GM03348 (cell line): ENCODE measurements around the gene TIPARP.
A peak's percentile ranks its signal among the peaks of the same experiment; 100 is the strongest.
"Not testable (repeated sequence)": the region's sequence is repeated elsewhere in the genome, so short reads cannot be mapped to it uniquely, and the experiment has no call there.

ENCODE experiments used
- DNase-seq: peaks from one replicate; pipeline ENCODE4 v3.0.0; 2012; ENCODE audit warnings: low spot score

Gene TIPARP

DNA sequence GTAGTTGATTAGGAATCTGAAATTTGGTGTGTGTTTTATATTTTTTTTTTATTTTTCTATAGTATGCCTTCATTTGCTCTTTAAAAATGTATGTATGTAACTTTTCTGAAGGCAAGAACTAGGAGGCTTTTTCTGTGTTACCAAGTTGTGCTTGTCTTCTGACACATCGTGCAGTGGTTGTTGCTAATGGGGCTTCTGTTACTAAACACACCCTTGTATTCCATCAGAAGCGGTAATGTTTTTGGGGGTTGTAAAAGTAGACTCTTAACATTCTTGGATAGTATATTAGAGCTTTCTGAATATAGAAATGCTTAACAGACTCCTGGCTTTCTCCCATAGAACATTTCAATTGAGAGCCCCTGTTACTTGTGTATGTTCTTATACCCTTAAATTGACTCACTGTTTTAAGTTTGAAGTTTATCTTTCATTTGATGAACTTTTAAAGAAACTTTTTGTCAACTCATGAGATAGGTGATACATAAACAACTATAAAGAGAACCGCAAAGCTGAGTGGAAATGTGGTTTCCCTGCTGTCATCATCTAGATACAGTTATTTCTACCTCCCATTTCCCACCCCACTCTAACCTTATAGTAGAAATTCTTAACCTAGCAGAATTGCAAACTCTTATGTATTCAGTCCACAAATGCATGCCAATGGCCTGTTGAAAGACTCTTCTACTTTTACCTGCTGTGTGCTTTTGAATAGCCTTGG is 2.5 kb downstream of the TIPARP start:
- DNase-seq, result no peak

DNA sequence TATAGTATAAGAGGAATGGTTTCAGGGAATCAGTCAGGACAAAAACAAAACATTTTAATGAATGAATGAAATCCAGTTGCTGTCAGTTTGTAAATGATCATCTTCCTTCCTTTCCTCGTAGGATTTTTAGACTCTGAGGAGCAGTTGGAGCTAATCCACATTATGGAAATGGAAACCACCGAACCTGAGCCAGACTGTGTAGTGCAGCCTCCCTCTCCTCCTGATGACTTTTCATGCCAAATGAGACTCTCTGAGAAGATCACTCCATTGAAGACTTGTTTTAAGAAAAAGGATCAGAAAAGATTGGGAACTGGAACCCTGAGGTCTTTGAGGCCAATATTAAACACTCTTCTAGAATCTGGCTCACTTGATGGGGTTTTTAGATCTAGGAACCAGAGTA is 3.1 kb downstream of the TIPARP start:
- no peak for DNase-seq

DNA sequence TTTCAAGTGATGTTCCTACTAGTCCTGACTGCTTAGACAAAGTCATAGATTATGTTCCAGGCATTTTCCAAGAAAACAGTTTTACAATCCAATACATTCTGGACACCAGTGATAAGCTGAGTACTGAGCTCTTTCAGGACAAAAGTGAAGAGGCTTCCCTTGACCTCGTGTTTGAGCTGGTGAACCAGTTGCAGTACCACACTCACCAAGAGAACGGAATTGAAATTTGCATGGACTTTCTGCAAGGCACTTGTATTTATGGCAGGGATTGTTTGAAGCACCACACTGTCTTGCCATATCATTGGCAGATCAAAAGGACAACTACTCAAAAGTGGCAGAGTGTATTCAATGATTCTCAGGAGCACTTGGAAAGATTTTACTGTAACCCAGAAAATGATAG is 3.8 kb downstream of the TIPARP start:
- no peak for DNase-seq

DNA sequence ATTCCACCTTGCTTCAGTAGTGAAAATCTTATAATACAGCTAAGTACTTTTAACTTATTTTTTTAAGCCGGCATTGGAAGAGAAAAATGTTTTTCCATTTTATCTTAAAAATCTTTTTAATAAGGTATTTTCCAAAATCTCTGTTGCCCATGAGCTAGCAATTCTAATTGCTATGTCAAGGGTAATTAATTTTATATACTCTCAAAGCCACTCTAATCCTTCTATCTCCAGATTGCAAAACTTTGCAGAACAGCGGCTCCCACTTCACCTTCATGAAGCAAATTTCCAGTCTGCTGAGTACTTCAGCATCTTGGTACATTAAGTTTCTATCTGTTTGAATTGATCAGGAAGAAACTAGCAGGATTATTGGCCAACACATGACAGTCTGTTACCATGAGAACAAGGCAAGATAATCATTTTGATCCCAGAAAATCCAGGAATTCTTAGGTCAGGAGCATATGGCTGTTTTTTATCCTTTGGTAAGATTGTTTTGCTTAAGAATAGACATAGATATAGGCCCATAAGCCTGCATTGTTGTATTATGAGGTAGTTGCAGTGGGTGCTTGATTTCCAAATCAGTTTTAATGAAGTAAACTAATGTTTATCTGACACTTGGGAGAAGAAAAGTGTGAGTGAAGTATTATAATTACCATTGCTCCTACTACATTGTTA is 6.0 kb downstream of the TIPARP start:
- DNase-seq, result no peak

DNA sequence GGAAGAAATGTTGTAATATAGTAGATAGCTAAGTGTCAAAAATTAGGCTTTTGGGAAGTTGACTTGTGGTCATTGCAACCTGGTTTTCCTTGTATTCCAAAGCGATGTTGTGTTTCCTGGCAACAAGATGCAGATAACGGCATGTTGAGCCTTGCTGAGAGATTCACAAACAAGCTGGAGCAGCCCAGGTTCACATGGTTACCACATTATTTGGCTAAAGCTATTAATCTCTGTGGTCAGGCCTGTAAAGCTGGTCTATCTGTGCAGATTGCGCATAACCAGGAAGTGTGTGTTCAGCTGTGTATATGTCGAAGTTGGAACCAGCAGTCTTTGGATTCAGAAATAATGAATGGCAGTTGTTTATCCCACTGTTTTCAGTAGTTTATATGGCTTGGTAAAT is 6.6 kb downstream of the TIPARP start:
- peak; percentile 24 for DNase-seq

DNA sequence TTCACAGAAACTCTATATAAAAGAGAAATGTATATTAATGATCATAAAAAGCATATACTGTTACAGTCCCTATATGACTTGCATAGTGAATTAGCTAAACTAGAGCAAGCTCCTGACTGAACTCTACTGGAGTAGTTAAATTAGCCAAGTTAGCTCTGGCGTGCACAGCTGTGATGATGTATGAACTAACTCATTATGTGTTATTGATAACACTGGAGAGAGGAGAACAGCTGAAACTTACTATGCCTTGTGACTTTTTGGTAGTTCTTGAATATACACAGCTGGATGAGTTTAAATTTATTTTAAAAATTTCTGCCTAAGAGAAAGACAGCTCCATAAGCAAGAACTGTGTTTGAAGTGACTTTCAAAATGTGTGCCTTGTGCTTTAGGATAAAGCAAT is 8.1 kb downstream of the TIPARP start:
- no peak for DNase-seq

DNA sequence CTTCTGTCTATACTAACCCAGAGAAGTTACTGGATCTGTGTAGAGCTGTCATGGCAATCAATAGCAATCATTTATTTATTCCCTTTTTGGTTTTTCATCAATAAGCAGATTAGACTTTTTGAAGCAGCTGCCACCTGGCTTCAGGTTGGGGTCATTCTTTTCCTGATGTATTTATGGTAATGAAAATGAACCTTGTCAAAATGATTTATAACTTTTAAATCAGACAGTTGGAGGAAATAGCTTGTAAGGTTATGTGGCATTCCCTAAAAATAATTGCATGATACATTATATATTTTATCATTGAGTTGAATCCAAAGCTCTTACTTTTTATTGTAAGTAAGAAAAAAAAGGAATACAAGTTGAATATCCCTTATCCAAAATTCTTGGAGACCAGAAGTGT is 8.6 kb downstream of the TIPARP start:
- no peak for DNase-seq

DNA sequence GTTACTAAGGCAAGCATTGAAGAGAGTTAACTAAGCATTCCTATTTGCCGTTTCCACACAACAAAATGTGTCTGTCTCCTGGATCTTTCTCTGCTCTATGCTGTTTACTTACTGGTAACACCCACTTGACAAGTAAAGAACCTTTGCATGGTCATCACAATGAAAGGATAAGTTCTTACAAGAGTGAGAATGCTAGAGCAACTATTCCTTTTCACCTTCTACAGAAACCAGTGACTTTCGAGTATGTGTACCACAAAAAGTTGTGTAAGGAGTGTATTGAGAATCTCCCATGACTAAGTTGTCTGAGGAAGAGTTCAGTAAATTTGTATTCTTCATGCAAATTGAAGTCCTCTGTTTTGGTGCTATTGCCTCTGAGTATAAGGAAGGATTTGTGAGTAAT is 10.8 kb downstream of the TIPARP start:
- DNase-seq, result peak; percentile 18

DNA sequence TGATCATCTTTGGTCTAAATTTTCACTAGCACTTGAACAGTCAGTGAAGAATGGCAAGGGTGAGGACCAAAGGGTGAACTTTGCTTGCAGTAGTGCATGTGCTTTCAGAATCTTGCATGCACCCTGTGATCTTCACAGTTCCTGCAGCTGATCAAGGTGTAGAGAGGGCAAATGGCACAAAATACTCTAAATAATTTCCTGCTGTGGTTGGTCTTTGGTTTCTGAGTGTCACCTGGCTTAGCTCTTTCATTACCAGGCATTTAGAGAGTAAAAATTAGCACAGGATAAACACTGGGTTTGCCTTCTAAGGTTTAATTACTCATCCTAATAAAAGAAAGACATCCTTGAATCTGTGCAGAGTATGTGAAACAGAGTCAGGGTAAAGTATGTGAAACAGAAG is 11.4 kb downstream of the TIPARP start:
- DNase-seq, result no peak

DNA sequence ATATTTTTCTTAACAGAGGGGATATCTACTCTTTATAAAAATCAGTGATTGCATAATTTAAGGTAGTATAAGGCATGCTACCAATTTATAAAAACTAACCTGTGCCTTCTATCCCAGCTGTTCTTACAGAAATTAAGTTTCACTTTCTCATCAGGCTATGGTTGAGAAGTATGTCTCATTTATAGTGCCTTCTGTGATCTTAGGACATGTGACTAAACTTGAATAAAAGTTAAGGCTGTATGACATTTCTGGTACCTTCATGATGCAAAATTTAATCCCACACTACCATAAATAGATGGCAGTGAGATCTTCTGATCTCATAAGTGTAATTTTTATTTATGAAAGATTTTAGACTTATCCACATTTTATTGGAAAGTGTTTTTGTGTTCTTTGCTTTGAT is 12.6 kb downstream of the TIPARP start:
- DNase-seq, result no peak

DNA sequence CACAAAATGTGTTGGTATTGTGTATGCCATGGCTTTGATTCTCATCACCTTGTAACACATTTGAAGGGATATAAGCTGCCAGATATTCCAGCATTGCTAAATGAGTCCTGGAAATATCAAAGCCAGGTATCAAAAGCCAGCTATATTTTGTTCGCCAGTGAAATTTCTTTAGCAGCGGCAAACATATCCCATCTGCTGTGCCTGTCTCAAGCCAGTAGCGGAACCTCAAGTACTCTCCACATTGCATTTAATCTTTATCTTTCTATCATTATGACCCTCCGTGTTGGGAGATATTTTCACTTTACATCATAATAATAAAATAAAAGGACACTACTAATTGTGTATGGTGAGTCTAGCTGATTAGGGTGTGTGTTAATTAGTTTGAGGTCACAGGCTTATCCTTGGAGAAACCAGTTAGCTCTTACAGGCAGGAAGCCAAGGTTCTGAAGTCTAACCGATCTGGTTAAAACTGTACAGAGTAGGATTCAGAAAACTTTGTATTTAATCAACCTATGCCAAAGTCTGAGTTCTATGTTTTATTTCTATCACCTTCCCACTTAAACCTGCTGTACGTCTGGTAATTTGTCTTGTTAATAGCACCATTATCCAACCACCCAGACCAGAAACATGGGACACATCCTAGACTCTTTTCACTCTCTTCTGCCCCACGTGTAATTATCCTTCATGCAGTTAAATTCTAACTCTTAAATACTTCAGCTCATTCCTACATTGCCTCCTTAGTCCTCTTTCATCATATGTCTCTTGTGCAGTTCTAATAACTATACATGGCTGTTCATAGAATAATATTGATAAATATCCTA is 14.5 kb downstream of the TIPARP start:
- no peak for DNase-seq

DNA sequence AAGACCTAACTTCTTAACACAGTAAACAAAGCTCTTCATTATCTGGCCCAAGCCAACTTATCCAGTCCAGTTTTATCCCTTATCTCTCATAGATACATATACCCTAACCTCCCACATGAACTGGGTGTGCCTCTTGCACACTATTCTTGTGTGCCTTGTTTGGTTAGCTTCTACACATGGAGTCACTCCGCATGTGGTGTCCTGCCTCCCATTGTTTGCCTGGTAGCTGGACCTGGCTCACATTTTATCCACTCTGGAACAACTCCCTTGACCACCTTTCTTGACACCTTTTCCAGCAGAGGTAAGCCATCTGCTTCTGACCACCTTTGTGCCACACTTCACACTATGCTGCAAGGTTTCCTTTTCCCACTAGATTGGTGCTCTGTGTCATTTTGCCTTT is 15.2 kb downstream of the TIPARP start:
- DNase-seq, result no peak

DNA sequence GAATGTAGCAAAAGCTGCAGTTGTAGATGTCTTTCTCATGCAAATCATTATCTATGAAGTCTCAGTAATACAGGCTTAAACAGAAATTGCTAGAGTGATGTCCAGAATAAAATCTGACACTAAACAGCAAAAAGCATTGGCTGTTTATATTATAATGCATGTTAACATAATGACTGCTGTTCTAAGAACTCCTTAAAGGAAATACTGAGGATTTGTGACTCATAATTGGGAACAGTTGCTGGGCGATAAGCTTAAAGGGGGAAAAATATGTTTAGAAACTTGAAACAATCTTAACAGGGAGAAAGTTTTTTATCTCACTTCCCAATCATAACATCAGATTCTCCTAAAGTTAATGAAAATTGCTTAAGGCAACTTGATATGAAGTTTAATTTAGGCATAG is 17.5 kb downstream of the TIPARP start:
- DNase-seq, result peak; percentile 22

DNA sequence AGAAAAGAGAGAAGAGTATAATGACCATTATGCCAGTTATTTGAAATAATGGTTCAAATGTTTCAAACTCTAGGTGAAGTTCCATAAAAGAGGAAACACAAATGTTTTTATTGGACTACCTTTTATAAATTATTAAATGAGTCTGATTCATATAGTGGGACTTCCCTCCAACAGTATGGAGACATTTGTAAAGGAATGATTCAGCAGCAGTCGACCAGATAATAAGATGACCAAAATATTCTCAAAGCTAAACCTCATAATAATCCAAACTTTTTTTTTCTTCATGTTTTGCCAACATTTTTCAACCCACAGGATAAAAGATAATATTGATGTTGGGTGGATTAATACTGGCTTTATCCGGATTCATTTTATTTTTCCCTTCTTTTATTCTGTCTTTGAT is 18.8 kb downstream of the TIPARP start:
- DNase-seq, result peak; percentile 13

DNA sequence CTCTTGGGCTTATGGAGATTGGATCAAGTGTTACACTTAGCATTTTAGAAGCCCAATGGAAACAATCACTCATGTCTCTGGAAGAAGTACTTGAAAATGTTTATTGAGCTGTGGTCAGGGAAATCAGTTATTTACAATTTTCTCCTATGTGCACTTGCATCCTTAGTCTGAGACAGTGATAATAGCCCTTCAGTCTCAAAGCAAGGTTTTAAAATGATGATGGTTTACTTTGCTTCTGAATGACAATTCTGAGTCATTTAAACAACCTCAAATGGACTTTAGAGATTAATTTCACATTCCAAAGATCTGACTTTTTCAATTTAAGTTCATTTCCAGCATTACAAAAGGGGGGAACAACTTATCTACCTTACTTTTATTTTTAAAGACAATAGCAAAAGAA is 20.1 kb downstream of the TIPARP start:
- no peak for DNase-seq

DNA sequence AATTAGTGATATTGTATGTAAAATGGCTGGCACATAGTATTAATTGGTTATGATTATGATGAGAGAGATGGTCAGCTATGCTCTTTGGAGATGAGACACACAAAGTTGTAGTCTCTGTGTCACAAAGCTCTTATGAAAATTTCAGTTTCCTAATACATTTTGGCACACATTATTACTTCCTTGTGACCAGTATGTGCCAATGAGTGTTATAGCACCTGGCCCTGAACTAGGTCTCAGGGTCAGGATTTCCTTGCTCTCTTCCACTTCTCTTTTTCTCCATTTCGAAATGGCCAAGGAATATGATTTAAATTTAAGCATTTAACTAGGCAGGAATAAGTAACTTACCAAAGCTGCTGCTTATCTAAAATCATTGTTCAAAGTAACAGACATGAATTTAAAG is 28.0 kb downstream of the TIPARP start:
- DNase-seq, result no peak

DNA sequence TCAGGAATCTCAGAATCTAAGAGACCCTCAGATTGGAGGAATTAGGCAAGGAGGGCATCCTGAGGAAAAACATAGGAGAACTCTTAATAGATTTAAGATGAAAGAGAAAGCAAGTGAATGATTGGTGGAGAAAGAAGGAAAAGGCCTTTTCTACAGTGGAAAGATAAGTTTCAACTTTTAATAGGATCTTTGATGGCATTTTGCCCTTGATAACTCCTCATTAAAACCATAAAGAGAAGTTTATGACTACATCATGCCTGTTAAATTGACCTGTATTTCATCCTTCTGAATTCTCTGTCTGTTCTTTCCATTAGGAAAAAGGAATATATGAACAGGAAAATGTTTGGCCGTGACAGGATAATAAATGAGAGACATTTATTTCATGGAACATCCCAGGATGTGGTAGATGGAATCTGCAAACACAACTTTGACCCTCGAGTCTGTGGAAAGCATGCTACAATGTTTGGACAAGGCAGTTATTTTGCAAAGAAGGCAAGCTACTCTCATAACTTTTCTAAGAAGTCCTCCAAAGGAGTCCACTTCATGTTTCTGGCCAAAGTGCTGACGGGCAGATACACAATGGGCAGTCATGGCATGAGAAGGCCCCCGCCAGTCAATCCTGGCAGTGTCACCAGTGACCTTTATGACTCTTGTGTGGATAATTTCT is 30.1 kb downstream of the TIPARP start:
- no peak for DNase-seq

DNA sequence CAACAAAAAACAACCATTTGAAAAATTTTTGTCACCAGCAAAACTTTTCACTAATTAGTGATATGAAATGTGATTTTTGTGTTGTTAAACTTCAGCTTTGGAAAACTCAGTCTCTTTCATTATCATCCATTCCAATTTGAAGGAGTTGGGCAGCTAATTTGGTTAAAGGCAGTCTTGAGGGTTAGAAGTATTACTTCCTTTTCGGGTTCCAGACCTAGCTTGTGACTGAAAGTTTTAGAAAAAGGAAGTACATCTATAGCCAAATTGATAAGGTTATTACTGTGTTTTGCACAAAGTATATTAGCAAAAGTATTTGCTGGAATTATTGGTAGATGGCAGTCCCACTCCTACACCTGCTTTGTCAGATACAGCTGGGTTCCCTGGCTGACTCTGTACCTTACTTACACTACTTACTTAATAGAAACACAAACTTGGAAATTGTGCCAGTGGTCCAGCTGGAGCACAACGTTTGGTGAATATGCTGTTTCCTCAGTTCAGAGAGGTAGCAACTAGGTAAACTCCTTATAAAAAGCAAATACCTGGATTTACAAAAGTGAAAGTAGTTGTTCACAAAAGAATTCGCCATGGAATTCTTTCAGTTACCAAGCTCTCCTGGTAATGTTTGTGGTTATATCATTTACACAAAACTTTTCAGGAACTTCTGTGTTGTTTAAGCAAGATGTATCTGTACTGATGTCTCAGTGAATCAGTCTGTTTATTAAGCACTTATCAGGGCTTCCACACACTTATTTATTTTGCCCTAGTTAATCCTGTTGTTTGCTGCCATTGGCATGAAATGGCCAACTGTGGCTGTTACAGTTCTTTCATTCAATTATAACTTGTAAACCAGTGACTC is 31.6 kb downstream of the TIPARP start:
- DNase-seq, result no peak

DNA sequence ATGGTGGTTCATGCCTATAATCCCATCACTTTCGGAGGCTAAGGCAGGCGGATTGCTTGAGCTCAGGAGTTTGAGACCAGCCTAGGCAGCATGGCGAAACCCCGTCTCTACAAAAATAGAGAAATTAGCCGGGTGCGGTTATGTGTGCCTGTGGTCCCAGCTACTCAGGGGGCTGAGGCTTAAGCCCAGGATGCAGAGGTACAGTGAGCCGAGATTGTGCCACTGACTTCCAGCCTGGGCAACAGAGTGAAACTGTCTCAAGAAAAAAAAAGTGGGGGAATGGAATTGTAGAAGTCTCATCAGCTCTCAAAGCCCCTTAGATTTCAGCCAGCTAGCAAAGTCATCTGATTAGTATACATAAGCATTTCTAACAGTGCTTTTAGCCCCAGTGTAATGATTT is 33.2 kb downstream of the TIPARP start:
- no peak for DNase-seq

DNA sequence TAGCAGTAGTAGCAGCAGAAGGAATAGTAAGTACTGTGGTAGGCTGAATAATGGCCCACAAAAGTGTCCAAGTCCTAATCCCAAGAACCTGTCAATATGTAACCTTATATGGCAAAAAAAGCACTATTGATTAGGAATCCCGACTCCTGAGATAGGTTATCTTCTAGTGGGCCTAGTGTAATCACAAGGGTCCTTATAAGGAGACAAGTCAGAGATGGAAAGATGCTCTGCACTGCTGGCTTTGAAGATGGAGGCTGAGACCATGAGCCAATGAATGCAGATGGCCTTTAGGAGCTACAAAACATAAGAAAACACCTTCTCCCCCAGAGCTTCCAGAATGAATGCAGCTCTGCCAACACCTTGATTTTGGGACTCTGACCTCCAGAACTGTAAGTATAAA is 36.0 kb downstream of the TIPARP start:
- no peak for DNase-seq

DNA sequence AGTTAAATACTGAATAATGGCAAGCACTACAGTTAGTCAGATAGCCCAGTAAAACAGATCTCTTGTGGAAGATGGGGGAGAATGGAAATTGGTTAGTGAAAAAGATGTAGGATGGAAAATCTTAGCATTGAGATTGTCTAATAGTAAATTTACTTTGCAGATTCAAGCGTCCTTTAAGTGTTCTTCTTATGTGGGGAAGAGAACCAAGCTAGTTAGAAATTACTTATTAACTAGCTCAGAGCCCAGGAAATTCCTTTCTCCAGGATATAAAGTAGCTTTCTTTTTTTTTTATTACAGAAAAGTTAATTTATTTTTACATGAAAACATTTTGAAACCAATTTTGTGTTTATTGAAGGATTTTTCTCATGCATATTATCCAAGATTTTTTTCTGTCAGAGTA is 36.7 kb downstream of the TIPARP start:
- no peak for DNase-seq

DNA sequence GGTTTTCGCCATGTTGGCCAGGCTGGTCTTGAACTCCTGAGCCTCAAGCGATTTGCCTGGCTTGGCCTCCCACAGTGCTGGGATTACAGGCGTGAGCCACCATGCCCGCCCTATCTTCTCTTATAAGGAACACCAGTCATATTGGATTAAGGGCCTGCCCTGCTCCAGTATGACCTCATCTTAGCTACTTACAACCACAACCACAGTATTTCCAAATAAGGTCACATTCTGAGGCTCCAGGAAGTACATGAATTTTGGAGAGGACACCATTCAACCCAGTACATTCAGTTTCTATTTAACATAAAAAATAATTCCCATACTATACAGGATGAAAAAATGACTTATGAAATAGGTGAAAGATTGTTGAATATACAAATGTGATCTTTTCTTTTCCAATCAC is 37.6 kb downstream of the TIPARP start:
- DNase-seq, result not testable (repeated sequence)
